Common myeloid progenitor, CD34-positive (primary cell): ENCODE data around the gene ALDH3B2.

Experiments used
- CTCF ChIA-PET: fragments of 350-600 bp; sonication (Branson Sonifier 250); formaldehyde crosslinking; loops from one replicate; lab custom pipeline; 2021; ENCODE audit warnings: antibody characterized with exemption; lab: Charles Lee
- POLR2A ChIA-PET: fragments of 350-600 bp; sonication (Branson Sonifier 250); formaldehyde crosslinking; loops from one replicate; lab custom pipeline; 2021; ENCODE audit warnings: antibody characterized with exemption; lab: Charles Lee
- DNase-seq, 3 donors: peaks; one replicate each; pipeline versions ENCODE4 v3.0.0 to v3.0.0-alpha.2; 2013
- H3K27ac ChIP-seq, 2 experiments: 1 replicate in 1 of 2; 2 replicates in 1 of 2; pipeline ENCODE4 v1.7.0; 2013; ENCODE audit warnings: inconsistent platforms in 2 of 2, low read length in 2 of 2, mild to moderate bottlenecking in 2 of 2, low read depth in 1 of 2, moderate library complexity in 1 of 2; ENCODE audit not compliant: severe bottlenecking in 2 of 2, insufficient read depth in 1 of 2, poor library complexity in 1 of 2
- H3K27me3 ChIP-seq, 5 experiments: replicated peaks in 2 of 5; 1 replicate in 3 of 5; 2 replicates in 2 of 5; pipeline versions ENCODE4 v1.6.1 to v1.7.0; 2013; ENCODE audit warnings: low read length in 4 of 5, mild to moderate bottlenecking in 2 of 5, moderate library complexity in 2 of 5, inconsistent platforms in 1 of 5; ENCODE audit not compliant: insufficient read depth in 5 of 5, control insufficient read depth in 4 of 5
- H3K36me3 ChIP-seq, 4 experiments: 1 replicate in 2 of 4; 2 replicates in 2 of 4; pipeline versions ENCODE4 v1.6.1 to v1.7.0; 2013; ENCODE audit warnings: low read length in 3 of 4, control low read depth in 1 of 4, mild to moderate bottlenecking in 1 of 4; ENCODE audit not compliant: control insufficient read depth in 4 of 4, insufficient read depth in 4 of 4
- H3K4me1 ChIP-seq, 4 experiments: 1 replicate in 3 of 4; 2 replicates in 1 of 4; pipeline versions ENCODE4 v1.6.1 to v1.7.1; 2013; ENCODE audit warnings: low read length in 3 of 4, mild to moderate bottlenecking in 3 of 4, control low read depth in 1 of 4, inconsistent platforms in 1 of 4, moderate library complexity in 1 of 4; ENCODE audit not compliant: control insufficient read depth in 4 of 4, insufficient read depth in 4 of 4; ENCODE audit errors: control extremely low read depth in 1 of 4
- H3K4me3 ChIP-seq, 7 experiments: 1 replicate in 4 of 7; 2 replicates in 3 of 7; pipeline versions ENCODE4 v1.5.1 to v1.7.0; 2013; ENCODE audit warnings: mild to moderate bottlenecking in 7 of 7, low read length in 6 of 7, moderate library complexity in 6 of 7, inconsistent platforms in 2 of 7, low read depth in 2 of 7, control low read depth in 1 of 7; ENCODE audit not compliant: insufficient read depth in 4 of 7, control insufficient read depth in 1 of 7; ENCODE audit errors: extremely low read depth in 1 of 7
- H3K9me3 ChIP-seq, 5 experiments: 1 replicate in 4 of 5; 2 replicates in 1 of 5; pipeline versions ENCODE4 v1.6.1 to v1.7.1; 2013; ENCODE audit warnings: low read length in 4 of 5, mild to moderate bottlenecking in 2 of 5, inconsistent platforms in 1 of 5, low read depth in 1 of 5, moderate library complexity in 1 of 5; ENCODE audit not compliant: control insufficient read depth in 4 of 5, insufficient read depth in 2 of 5; ENCODE audit errors: control extremely low read depth in 1 of 5
- WGBS: methylation state at CpG from one replicate; pipeline ENCODE4 v1.1.5; 2013; ENCODE audit not compliant: insufficient coverage; 5-methylcytosine and 5-hydroxymethylcytosine counted together

Gene ALDH3B2

DNA sequence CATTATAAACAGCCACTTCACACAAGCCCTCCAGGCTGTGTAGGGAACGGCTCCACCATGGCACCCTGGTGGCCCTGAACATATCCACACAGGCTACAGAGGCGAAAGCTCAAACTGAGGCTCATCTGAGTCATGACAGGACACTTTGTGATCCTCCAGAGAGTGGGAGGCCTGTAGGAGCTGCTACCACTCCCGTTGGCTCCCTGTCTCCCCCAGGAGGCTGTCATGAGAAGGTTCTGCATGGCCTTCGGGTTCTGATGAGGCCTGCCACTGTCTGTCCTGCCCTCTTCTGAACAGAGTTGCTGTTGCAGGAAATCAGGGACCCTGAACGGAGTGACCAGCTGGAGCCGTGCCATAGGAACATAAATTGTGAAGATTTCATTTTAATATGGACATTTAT is 23.8 kb upstream of the ALDH3B2 start:
- ChIA-PET CTCF (interaction anchor here (0.7 to 1.1 kb wide), 2 partner anchors 36 to 84 kb away, joined by 3 read pairs; no protein-coding TSS in a partner anchor), POLR2A (no interaction called here)
- Histone ChIP-seq H3K27ac (no peak overlapping the region), H3K9me3 (peaks cover 0 to 11% (median 5%) of the 10 kb centered on the region in 5 experiments), H3K4me3 (no peak overlapping the region), H3K4me1 (no peaks in the 10 kb centered on the region), H3K27me3 (no peaks in the 10 kb centered on the region), H3K36me3 (no peaks in the 10 kb centered on the region)
- no peak for DNase-seq
- WGBS: 98% methylated on average over 4 of the region's 6 CpGs

DNA sequence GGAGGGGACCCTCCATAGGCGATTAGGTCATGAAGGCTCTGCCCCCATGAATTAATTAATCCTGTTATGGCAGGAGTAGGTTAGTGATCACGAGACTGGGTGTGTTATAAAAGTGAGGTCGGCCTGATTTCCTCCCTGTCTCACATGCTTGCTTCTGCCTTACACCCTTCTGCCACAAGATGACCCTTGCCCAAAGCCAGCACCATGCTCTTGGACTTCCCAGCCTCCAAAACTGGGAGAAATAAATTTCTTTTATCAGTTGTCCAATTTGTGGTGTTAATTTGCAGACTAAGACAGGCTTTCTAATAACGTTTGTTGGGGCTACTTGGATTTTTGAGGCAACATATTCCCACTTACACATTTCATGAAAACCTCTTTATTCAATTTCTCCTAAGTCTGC is 23.4 kb upstream of the ALDH3B2 start:
- Histone ChIP-seq H3K36me3 (no peaks in the 10 kb centered on the region), H3K9me3 (peaks cover 0 to 11% (median 5%) of the 10 kb centered on the region in 5 experiments), H3K4me3 (no peak overlapping the region), H3K27ac (no peak overlapping the region), H3K27me3 (no peaks in the 10 kb centered on the region), H3K4me1 (no peaks in the 10 kb centered on the region)
- ChIA-PET POLR2A (no interaction called here), CTCF (interaction anchor here (0.7 kb wide), 1 partner anchor 84 kb away, joined by 3 read pairs; no protein-coding TSS in a partner anchor)
- DNase-seq: no peak
- 100% methylated on average over 1 of the region's 4 CpGs for WGBS

DNA sequence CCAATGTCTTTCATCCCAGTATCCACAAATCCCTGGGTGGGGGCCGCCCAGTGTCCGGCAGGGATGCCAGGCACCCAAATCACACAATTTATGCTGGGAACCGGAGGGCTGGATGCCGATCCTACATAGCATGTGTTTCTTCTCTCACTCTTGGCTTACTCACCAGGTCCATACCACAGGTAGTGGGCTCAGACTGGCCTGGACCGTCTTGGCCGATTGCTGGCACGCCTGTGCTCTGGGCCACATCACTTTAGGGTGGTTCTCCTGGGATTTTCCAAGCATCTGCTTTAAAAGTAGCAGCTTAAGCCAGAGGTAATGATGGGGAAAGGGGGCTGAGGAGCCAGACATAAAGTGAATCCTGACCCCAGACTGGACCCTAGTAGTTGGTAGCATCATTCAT is 22.6 kb upstream of the ALDH3B2 start:
- 99% methylated on average over 7 of the region's 7 CpGs for WGBS
- POLR2A ChIA-PET: interaction anchor here (0.5 kb wide), 1 partner anchor 1042 kb away, joined by 3 read pairs; no protein-coding TSS in a partner anchor
- H3K9me3 ChIP-seq: peaks cover 0 to 11% (median 5%) of the 10 kb centered on the region in 5 experiments
- H3K4me3 ChIP-seq: no peak overlapping the region
- no peaks in the 10 kb centered on the region for H3K36me3 ChIP-seq
- no peaks in the 10 kb centered on the region for H3K27me3 ChIP-seq
- no peak for DNase-seq
- H3K4me1 ChIP-seq: no peaks in the 10 kb centered on the region
- CTCF ChIA-PET: no interaction called here
- no peak overlapping the region for H3K27ac ChIP-seq

DNA sequence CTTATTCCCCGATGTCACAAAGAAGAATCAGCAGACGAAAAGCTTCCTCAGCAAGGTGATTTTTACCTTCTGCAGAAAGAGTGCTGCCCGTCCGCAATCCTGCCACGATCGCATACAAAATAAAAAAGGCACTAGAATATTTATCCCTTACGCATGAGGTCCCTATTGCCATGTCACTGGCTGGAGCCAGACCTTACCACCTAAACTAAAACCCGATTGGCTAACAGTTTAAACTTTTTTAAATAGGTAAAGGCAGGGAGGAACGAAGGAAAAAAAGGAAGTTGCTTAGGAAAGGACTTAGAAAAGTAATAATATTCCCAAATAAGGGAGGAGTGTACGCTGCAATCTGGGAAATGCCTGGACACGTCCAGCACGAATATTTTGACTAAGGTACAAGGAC is 21.2 kb upstream of the ALDH3B2 start:
- peaks cover 4 to 7% (median 5%) of the 10 kb centered on the region in 4 experiments for H3K4me1 ChIP-seq
- no peaks in the 10 kb centered on the region for H3K36me3 ChIP-seq
- no peak for DNase-seq
- ChIA-PET POLR2A (no interaction called here), CTCF (interaction anchor here (0.8 kb wide), 1 partner anchor 166 kb away, joined by 3 read pairs; no protein-coding TSS in a partner anchor)
- H3K27ac ChIP-seq: no peak overlapping the region
- 85% methylated on average over 8 of the region's 12 CpGs for WGBS
- H3K27me3 ChIP-seq: no peaks in the 10 kb centered on the region
- H3K4me3 ChIP-seq: no peak overlapping the region
- peaks cover 0 to 11% (median 5%) of the 10 kb centered on the region in 5 experiments for H3K9me3 ChIP-seq

DNA sequence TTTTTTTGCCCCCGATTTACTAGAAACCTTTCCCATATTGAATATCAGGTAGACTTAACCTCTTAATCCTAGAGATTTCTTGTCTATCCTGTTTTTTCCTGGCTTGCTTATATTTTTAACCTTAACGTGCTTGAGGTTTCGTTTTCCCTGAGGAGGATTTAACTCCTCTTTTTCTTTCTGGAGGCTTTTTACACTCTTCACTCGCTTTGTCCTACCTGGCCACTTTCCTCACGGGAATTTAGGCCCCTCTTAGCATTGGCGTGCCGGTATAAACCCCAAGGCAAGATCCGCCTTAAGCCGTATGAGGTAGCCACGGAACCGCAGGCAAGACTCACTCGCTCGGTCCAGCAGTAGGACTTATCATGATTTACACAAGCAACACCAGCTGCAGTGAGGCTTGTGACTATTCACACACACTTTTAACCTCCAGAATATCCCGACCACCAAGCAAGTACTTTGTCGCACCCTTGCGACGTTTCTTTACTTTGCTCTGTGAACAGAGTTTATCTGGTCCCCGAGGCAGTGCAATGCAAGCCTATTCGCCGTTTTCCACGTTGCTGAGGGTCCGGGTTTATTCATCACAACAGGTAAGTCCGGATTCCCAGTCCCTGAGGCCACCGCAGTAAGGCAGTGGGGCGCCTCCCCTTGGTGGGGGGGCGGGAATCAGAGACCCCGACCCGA is 20.6 kb upstream of the ALDH3B2 start:
- WGBS: 96% methylated on average over 28 of the region's 28 CpGs

DNA sequence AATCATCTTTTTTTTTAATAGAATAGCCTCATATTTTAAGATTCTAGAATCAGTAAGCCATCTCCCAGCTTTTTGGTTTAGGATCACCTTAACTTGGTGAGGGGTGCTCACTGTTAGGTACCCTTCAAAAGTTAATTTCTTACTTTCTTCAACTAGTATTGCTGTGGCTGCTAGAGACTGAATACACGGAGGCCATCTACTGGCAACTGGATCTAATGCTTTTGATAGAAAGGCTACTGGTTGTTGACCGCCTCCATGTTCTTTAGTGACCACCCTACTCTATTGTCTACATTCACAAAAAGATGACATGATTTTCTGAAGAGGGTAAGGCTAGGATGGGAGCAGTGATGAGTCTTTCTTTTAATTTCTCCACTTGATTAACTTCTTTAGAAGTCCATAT is 16.7 kb upstream of the ALDH3B2 start:
- no peaks in the 10 kb centered on the region for H3K9me3 ChIP-seq
- WGBS: no CpG with 5 or more reads among the region's 2 CpGs
- DNase-seq: no peak
- POLR2A ChIA-PET: no interaction called here
- H3K4me1 ChIP-seq: peaks cover 12 to 20% (median 13%) of the 10 kb centered on the region in 4 experiments
- H3K27ac ChIP-seq: no peak overlapping the region
- no peaks in the 10 kb centered on the region for H3K27me3 ChIP-seq
- CTCF ChIA-PET: interaction anchor here (0.9 to 2.7 kb wide), 14 partner anchors 9 to 77 kb away, joined by 3 to 14 read pairs (median 4); partner anchors contain the start of genes ACY3, ALDH3B2 and NUDT8
- H3K36me3 ChIP-seq: no peaks in the 10 kb centered on the region
- H3K4me3 ChIP-seq: no peak overlapping the region

More for the DNA sequence above, 20.6 kb upstream of the ALDH3B2 start:
- Histone ChIP-seq H3K27ac (no peak overlapping the region), H3K9me3 (peaks cover 0 to 11% (median 5%) of the 10 kb centered on the region in 5 experiments), H3K36me3 (no peaks in the 10 kb centered on the region), H3K4me1 (peaks cover 7 to 11% (median 9%) of the 10 kb centered on the region in 4 experiments), H3K27me3 (no peaks in the 10 kb centered on the region), H3K4me3 (no peak overlapping the region)
- no peak for DNase-seq
- POLR2A ChIA-PET: no interaction called here
- CTCF ChIA-PET: no interaction called here

DNA sequence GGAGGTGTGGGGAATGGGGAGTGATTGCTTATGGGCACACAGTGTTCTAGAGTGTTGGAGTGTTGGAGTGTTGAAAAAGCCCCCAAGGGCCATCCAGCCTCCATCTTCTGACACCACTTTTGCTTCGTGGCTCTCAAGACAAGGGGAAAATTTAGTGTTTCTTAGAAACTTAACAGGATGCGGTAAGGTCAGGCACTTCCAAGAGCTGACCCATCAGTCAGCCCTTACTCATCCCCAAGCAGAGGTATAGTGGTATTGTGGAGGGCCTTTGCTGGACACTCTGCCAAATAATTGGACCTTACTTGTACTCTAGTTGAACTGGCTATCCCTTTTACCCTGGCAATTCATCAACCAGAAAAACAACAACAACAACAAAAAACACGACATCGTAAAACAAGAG is 14.8 kb upstream of the ALDH3B2 start:
- Histone ChIP-seq H3K4me3 (no peak overlapping the region), H3K27me3 (no peaks in the 10 kb centered on the region), H3K27ac (no peak overlapping the region), H3K36me3 (no peaks in the 10 kb centered on the region), H3K9me3 (no peaks in the 10 kb centered on the region), H3K4me1 (peaks cover 15 to 30% (median 26%) of the 10 kb centered on the region in 4 experiments)
- ChIA-PET POLR2A (no interaction called here), CTCF (no interaction called here)
- no peak for DNase-seq
- no CpG with 5 or more reads among the region's 4 CpGs for WGBS
